Panc1 (cell line): ENCODE data around the gene BAHCC1.

Experiments
- POLR2AphosphoS5 ChIP-seq: IDR thresholded peaks from 2 replicates; pipeline ENCODE4 v1.6.1; 2012; ENCODE audit warnings: mild to moderate bottlenecking, low read depth, low read length, moderate library complexity
- SIN3A ChIP-seq: IDR thresholded peaks from 2 replicates; pipeline ENCODE4 v1.6.1; 2012; ENCODE audit warnings: low read depth, mild to moderate bottlenecking, low read length, moderate library complexity, borderline replicate concordance; ENCODE audit not compliant: insufficient read depth
- TCF7L2 ChIP-seq: IDR thresholded peaks from 2 replicates; pipeline ENCODE4 v1.6.1; 2011; ENCODE audit warnings: mild to moderate bottlenecking, low read depth, low read length, inconsistent platforms
- TF ChIP-seq, protein P1 (sequence below), 2 experiments: IDR thresholded peaks; 2 replicates each; pipeline ENCODE4 v1.6.1; 2011 to 2012; ENCODE audit warnings: low read depth in 2 of 2, control low read depth in 1 of 2, low read length in 1 of 2, mild to moderate bottlenecking in 1 of 2, moderate library complexity in 1 of 2; ENCODE audit not compliant: insufficient read depth in 1 of 2
- TF ChIP-seq, protein P2 (sequence below): fragments of 450-650 bp; IDR thresholded peaks from 2 replicates; pipeline ENCODE4 v1.5.1; 2017; ENCODE audit warnings: mild to moderate bottlenecking

DNA sequence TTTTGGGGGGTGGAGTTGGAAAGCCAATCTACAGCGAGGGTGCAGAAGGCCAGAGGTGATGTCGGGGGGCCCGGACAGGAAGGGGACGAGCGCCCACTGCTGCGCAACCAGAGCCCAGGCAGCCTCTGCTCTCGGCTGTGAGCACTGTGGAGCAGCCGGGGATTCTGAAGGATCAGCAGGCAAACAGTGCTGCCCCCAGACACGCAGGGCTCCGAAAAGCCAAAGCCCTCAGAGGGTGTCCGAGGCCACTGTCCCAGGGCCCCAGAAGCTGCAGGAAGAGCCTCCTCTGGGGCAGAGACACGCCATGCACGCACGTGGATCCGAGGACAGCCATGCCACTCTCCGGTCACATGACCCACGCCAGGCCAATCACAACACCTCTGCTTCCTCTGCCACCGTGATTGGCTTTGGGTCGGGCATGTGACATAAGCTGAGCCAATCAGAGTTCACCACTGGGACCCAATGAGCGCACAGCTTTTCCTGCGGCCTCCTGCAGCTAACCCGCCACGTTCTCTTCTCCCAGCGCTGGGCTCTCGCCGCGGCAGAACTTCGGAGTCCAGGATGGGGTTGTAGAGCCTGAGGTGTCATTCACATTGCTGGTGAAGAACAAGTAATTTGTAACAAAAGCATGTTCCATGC, 76.7 kb downstream of the BAHCC1 start:
- TF ChIP-seq, protein P1, sequence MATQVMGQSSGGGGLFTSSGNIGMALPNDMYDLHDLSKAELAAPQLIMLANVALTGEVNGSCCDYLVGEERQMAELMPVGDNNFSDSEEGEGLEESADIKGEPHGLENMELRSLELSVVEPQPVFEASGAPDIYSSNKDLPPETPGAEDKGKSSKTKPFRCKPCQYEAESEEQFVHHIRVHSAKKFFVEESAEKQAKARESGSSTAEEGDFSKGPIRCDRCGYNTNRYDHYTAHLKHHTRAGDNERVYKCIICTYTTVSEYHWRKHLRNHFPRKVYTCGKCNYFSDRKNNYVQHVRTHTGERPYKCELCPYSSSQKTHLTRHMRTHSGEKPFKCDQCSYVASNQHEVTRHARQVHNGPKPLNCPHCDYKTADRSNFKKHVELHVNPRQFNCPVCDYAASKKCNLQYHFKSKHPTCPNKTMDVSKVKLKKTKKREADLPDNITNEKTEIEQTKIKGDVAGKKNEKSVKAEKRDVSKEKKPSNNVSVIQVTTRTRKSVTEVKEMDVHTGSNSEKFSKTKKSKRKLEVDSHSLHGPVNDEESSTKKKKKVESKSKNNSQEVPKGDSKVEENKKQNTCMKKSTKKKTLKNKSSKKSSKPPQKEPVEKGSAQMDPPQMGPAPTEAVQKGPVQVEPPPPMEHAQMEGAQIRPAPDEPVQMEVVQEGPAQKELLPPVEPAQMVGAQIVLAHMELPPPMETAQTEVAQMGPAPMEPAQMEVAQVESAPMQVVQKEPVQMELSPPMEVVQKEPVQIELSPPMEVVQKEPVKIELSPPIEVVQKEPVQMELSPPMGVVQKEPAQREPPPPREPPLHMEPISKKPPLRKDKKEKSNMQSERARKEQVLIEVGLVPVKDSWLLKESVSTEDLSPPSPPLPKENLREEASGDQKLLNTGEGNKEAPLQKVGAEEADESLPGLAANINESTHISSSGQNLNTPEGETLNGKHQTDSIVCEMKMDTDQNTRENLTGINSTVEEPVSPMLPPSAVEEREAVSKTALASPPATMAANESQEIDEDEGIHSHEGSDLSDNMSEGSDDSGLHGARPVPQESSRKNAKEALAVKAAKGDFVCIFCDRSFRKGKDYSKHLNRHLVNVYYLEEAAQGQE (IDR thresholded peaks at IDR 0.05; ENCODE audit: insufficient read depth in 1 of 2, low read depth in 2 of 2, low read length in 1 of 2): no peak
- TF ChIP-seq, protein P2, sequence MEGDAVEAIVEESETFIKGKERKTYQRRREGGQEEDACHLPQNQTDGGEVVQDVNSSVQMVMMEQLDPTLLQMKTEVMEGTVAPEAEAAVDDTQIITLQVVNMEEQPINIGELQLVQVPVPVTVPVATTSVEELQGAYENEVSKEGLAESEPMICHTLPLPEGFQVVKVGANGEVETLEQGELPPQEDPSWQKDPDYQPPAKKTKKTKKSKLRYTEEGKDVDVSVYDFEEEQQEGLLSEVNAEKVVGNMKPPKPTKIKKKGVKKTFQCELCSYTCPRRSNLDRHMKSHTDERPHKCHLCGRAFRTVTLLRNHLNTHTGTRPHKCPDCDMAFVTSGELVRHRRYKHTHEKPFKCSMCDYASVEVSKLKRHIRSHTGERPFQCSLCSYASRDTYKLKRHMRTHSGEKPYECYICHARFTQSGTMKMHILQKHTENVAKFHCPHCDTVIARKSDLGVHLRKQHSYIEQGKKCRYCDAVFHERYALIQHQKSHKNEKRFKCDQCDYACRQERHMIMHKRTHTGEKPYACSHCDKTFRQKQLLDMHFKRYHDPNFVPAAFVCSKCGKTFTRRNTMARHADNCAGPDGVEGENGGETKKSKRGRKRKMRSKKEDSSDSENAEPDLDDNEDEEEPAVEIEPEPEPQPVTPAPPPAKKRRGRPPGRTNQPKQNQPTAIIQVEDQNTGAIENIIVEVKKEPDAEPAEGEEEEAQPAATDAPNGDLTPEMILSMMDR: no peak
- TF ChIP-seq POLR2AphosphoS5 (no peak), SIN3A (no peak), TCF7L2 (no peak)
